ENCODE results near the gene IL6.

IL6 gene

DNA sequence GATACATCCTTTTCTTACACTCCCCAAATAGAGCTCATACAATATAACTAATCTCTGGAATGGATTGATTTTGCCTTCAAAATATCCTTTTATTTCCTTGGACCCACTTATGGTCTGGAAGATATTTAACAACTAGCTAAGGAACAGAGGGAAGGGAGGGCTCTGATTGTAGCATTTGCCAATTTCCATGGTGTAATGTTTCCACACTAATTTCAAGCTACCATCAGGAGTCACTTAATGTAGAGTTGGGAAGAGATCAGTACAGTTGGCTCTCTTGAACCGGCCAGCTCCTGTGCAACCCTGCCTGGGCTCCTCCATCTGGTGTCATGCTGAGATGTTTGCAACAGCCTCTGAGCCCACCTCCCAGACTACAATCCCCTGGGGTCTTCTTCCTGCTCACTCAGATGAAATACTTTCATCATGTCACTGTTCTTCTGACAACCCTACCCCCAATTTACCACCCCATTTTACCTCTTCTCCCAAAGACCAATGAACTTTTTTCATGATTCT is 8.0 kb upstream of the IL6 start:
- Mint-ChIP-seq H3K9me3 (no peaks in the 10 kb centered on the region), H3K4me3 (no peak overlapping the region), H3K27ac (peak overlapping the region; percentile 87), H3K36me3 (ENCODE audit: low read depth) (no peaks in the 10 kb centered on the region), H3K27me3 (ENCODE audit: low read depth, poor library complexity) (peaks cover 7% of the 10 kb centered on the region), H3K4me1 (peaks cover 24% of the 10 kb centered on the region)
- TF ChIP-seq, protein P1, sequence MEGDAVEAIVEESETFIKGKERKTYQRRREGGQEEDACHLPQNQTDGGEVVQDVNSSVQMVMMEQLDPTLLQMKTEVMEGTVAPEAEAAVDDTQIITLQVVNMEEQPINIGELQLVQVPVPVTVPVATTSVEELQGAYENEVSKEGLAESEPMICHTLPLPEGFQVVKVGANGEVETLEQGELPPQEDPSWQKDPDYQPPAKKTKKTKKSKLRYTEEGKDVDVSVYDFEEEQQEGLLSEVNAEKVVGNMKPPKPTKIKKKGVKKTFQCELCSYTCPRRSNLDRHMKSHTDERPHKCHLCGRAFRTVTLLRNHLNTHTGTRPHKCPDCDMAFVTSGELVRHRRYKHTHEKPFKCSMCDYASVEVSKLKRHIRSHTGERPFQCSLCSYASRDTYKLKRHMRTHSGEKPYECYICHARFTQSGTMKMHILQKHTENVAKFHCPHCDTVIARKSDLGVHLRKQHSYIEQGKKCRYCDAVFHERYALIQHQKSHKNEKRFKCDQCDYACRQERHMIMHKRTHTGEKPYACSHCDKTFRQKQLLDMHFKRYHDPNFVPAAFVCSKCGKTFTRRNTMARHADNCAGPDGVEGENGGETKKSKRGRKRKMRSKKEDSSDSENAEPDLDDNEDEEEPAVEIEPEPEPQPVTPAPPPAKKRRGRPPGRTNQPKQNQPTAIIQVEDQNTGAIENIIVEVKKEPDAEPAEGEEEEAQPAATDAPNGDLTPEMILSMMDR (IDR thresholded peaks at IDR 0.05), result no peak
- no peak for DNase-seq

DNA sequence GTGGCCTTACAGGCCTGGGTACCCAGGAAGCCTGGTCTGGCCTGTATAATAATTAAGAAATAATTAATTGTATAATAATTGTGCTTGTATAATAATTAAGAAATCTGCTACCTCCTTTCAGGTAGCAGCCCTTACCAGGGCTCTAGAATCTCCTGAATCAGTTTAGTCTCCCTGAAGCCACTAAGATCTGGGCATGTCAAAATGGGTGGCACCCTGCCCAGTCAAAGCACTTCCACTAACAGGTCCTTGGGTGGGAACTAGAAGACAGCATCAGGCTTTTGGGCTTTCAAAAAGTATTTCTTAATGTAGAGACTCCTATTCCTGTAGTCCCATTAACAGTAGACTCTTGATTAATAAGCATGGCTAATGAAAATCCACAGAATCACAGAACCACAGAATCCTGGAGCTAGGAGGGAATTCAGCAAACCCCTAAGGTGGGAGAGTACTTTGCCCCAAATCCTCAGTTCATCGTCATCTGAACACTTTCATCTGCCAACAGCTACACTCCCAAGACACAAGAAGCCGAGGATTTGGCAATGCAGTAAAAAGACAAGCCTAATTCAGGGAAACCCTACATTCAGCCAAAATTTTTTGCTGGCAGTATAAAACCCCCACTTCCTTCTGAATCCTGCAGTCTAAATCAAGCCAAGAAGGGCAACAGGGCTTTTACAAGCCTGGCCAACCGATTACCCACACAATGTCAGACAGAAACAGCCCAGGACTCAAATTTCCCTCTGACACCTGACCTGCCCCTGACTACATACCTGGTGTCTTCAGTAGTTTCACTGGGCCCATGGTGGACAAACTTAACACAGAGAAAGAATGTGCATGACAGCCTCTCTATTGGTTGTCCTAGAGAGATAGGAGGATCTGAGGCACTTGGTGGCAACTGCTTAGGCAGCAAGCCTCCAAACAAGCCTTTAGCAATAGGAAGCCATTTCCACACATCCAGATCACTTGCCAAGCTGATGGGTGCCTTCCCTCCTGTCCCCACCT is 5.9 kb upstream of the IL6 start:
- H3K4me3 Mint-ChIP-seq, result no peak overlapping the region
- no peak for DNase-seq
- H3K36me3 Mint-ChIP-seq (ENCODE audit: low read depth), result no peaks in the 10 kb centered on the region
- H3K9me3 Mint-ChIP-seq, result no peaks in the 10 kb centered on the region
- peaks cover 10% of the 10 kb centered on the region for H3K27me3 Mint-ChIP-seq (ENCODE audit: low read depth, poor library complexity)
- TF ChIP-seq, protein P1 (IDR thresholded peaks at IDR 0.05), result no peak
- H3K27ac Mint-ChIP-seq, result no peak overlapping the region
- peaks cover 43% of the 10 kb centered on the region for H3K4me1 Mint-ChIP-seq

DNA sequence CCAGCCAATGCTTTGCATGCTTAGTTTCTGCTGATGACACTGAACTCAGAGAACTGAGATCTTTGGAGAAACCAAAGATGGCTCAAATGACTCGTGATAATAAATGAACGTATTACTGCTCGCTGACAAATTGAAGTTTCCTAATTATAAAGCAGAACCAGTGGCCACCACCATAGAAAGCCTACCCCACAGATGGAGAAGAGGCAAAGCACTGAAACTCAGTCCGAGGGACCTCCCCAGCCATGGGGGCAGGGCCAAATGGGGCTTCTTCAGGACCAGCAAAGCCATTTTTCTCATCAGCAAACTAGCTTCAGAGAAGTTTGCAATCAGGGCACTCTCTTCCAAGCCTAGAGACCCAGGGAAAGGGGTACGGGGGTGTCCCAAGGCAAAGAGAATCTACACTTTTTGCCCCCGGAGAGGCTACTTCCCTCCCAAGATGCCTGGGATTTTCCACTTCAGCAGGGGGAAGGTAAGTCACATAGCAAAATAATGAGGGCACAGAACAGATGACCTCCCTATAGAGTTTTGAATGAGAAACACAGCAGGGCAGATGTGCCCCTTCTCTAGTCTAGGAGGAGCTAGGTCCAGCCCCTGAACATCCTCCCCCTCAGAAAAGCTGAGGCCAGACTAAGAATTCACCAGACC is 4.3 kb upstream of the IL6 start:
- Mint-ChIP-seq H3K27ac (no peak overlapping the region), H3K27me3 (ENCODE audit: low read depth, poor library complexity) (peaks cover 5% of the 10 kb centered on the region), H3K36me3 (ENCODE audit: low read depth) (no peaks in the 10 kb centered on the region), H3K4me1 (peaks cover 49% of the 10 kb centered on the region), H3K4me3 (no peak overlapping the region), H3K9me3 (no peaks in the 10 kb centered on the region)
- DNase-seq, result no peak
- TF ChIP-seq, protein P1 (IDR thresholded peaks at IDR 0.05), result no peak

- peaks cover 5% of the 10 kb centered on the region for H3K27me3 Mint-ChIP-seq (ENCODE audit: low read depth, poor library complexity)
- peak overlapping the region; percentile 1 for H3K27ac Mint-ChIP-seq
- peaks cover 45% of the 10 kb centered on the region for H3K4me1 Mint-ChIP-seq
- TF ChIP-seq, protein P1 (IDR thresholded peaks at IDR 0.05), result no peak
- no peak for DNase-seq
- H3K9me3 Mint-ChIP-seq, result no peaks in the 10 kb centered on the region
- H3K4me3 Mint-ChIP-seq, result no peak overlapping the region
- no peaks in the 10 kb centered on the region for H3K36me3 Mint-ChIP-seq (ENCODE audit: low read depth)
These were observed 3.8 kb upstream of the IL6 start for GRCh38 chr7:22723181-22723601.

DNA sequence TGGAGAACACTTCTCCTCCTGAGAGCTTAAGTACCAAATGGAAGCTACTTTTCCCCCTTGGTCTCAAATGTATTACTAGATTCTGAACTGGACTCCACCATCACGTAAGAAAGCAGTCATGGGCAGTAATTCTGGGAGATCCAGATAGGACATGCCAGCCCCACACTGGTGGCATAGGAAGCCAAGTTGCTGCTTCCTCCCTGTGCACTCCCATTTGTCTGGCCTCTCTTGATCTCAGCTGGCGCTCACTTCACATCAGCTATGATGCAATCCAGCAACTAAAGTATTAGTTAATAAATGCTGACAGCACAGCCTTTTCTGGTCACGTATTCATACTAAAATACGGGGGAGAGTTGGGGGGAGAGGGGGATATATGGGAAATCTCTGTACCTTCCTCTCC is 3.4 kb upstream of the IL6 start:
- no peaks in the 10 kb centered on the region for H3K9me3 Mint-ChIP-seq
- peaks cover 41% of the 10 kb centered on the region for H3K4me1 Mint-ChIP-seq
- peak overlapping the region; percentile 1 for H3K27ac Mint-ChIP-seq
- no peak overlapping the region for H3K4me3 Mint-ChIP-seq
- DNase-seq, result no peak
- peaks cover 5% of the 10 kb centered on the region for H3K27me3 Mint-ChIP-seq (ENCODE audit: low read depth, poor library complexity)
- TF ChIP-seq, protein P1 (IDR thresholded peaks at IDR 0.05), result no peak
- H3K36me3 Mint-ChIP-seq (ENCODE audit: low read depth), result no peaks in the 10 kb centered on the region
